Measurements from ENCODE around the gene IKZF1.

IKZF1 gene

DNA sequence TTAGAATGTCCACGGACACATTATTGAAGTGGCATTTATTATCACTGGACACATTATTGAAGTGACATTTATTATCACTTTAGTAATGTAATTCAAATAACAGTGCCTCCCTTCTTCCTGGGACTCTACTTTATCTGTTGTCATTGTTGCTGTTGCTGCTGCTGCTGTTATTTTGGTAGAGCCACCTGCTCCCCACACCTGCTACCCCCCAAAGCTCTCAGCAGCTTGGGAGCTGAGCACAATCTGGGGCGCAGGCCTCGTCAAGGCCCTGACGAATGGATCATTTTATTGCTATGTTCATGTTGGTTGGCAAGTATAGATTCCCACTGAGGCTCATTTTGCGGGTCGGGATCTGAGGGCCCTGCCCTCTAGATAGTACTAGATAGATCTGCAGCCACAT, 120.8 kb downstream of the IKZF1 start:
- Histone ChIP-seq H3K4me2 (ENCODE audit: insufficient read depth, low read length) (no peak overlapping the region), H4K20me1 (ENCODE audit: insufficient read depth, low read length) (no peaks in the 10 kb centered on the region), H3K9me3 (ENCODE audit: insufficient read depth, low read length, severe bottlenecking) (no peaks in the 10 kb centered on the region), H3K27me3 (ENCODE audit: insufficient read depth, low read length, poor library complexity) (no peaks in the 10 kb centered on the region), H3K36me3 (ENCODE audit: insufficient read depth, low read length) (no peaks in the 10 kb centered on the region), H3K79me2 (ENCODE audit: insufficient read depth, low read length) (no peaks in the 10 kb centered on the region), H3K4me1 (ENCODE audit: insufficient read depth, low read length) (no peaks in the 10 kb centered on the region), H2AFZ (ENCODE audit: low read depth, low read length) (no peak overlapping the region), H3K27ac (ENCODE audit: low read length) (no peak overlapping the region), H3K9ac (ENCODE audit: low read depth, low read length) (no peak overlapping the region), H3K4me3 (ENCODE audit: low read depth in 1 of 2, low read length in 2 of 2) (no peak overlapping the region)
- ATAC-seq (ENCODE audit: insufficient read depth, low read depth) (no peak), DNase-seq (no peak)
- TF ChIP-seq EZH2 (IDR thresholded peaks at IDR 0.05; ENCODE audit: borderline replicate concordance, low read depth, low read length, severe bottlenecking) = no peak
- TF ChIP-seq, protein P1, sequence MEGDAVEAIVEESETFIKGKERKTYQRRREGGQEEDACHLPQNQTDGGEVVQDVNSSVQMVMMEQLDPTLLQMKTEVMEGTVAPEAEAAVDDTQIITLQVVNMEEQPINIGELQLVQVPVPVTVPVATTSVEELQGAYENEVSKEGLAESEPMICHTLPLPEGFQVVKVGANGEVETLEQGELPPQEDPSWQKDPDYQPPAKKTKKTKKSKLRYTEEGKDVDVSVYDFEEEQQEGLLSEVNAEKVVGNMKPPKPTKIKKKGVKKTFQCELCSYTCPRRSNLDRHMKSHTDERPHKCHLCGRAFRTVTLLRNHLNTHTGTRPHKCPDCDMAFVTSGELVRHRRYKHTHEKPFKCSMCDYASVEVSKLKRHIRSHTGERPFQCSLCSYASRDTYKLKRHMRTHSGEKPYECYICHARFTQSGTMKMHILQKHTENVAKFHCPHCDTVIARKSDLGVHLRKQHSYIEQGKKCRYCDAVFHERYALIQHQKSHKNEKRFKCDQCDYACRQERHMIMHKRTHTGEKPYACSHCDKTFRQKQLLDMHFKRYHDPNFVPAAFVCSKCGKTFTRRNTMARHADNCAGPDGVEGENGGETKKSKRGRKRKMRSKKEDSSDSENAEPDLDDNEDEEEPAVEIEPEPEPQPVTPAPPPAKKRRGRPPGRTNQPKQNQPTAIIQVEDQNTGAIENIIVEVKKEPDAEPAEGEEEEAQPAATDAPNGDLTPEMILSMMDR (IDR thresholded peaks at IDR 0.05; ENCODE audit: borderline replicate concordance, extremely low read depth, low read length, poor library complexity, severe bottlenecking) = no peak

DNA sequence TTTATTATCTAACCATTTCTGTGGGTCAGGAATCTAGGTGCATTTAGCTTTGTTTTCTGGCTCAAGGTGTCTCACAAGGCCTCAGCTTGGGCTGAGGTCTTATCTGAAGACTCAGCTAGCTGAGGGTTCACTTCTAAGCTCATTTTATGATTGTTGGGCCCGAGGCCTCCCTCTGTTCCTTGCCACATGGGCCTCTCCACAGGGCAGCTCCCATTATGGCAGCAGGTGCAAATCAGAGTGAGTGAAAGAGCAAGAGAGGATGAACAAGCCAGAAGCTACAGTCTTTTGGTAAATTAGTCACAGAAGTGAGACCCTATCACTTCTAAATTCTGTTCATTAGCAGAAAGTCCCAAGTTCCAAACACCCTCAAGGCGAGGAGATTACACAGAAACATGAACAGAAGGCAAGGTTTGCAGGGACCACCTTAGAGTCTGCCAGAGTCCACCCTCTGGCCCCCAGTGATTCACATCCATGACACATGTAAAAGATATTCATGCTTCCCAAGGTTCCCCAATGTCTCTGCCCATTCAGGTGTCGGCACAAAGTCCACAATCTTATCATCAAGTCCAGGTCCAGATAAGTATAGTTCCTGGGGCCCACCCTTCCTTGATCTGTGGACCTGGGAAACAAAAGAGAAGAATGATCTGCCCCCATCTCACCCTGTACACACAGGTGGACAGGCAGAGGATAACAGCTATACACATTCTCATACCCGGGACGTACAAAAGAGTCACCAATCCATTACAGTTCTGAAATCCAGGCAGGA, 121.9 kb downstream of the IKZF1 start:
- Histone ChIP-seq H3K27me3 (ENCODE audit: insufficient read depth, low read length, poor library complexity) (no peaks in the 10 kb centered on the region), H2AFZ (ENCODE audit: low read depth, low read length) (no peak overlapping the region), H3K4me2 (ENCODE audit: insufficient read depth, low read length) (no peak overlapping the region), H3K9ac (ENCODE audit: low read depth, low read length) (no peak overlapping the region), H3K4me3 (ENCODE audit: low read depth in 1 of 2, low read length in 2 of 2) (no peak overlapping the region), H3K27ac (ENCODE audit: low read length) (no peak overlapping the region), H4K20me1 (ENCODE audit: insufficient read depth, low read length) (no peaks in the 10 kb centered on the region), H3K4me1 (ENCODE audit: insufficient read depth, low read length) (no peaks in the 10 kb centered on the region), H3K79me2 (ENCODE audit: insufficient read depth, low read length) (no peaks in the 10 kb centered on the region), H3K9me3 (ENCODE audit: insufficient read depth, low read length, severe bottlenecking) (no peaks in the 10 kb centered on the region), H3K36me3 (ENCODE audit: insufficient read depth, low read length) (no peaks in the 10 kb centered on the region)
- DNase-seq = no peak
- TF ChIP-seq, protein P1 (IDR thresholded peaks at IDR 0.05; ENCODE audit: borderline replicate concordance, extremely low read depth, low read length, poor library complexity, severe bottlenecking) = no peak
- no peak for TF ChIP-seq EZH2 (IDR thresholded peaks at IDR 0.05; ENCODE audit: borderline replicate concordance, low read depth, low read length, severe bottlenecking)
- ATAC-seq (ENCODE audit: insufficient read depth, low read depth) = no peak

DNA sequence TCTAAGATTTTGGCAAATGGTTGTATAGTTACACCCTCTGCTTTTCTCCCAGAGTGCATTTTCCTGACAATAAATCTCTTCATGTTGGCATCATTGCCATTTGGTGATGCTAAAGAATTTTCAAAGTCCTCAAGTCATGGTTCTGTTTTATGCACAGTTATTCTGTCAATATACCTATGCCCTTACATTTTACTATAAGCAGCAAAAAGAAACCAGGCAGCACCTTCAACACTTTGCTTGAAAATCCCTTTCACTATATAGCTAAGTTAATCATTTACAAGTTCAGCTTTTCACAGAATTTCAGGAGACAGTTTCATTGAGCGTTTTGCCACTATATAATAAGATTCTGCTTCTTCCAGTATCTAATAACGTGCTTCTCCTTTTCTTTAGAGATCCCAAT, 123.0 kb downstream of the IKZF1 start:
- Histone ChIP-seq H2AFZ (ENCODE audit: low read depth, low read length) (no peak overlapping the region), H4K20me1 (ENCODE audit: insufficient read depth, low read length) (no peaks in the 10 kb centered on the region), H3K27me3 (ENCODE audit: insufficient read depth, low read length, poor library complexity) (no peaks in the 10 kb centered on the region), H3K9ac (ENCODE audit: low read depth, low read length) (no peak overlapping the region), H3K27ac (ENCODE audit: low read length) (no peak overlapping the region), H3K4me3 (ENCODE audit: low read depth in 1 of 2, low read length in 2 of 2) (no peak overlapping the region), H3K36me3 (ENCODE audit: insufficient read depth, low read length) (no peaks in the 10 kb centered on the region), H3K79me2 (ENCODE audit: insufficient read depth, low read length) (no peaks in the 10 kb centered on the region), H3K9me3 (ENCODE audit: insufficient read depth, low read length, severe bottlenecking) (no peaks in the 10 kb centered on the region), H3K4me2 (ENCODE audit: insufficient read depth, low read length) (no peak overlapping the region), H3K4me1 (ENCODE audit: insufficient read depth, low read length) (no peaks in the 10 kb centered on the region)
- no peak for TF ChIP-seq EZH2 (IDR thresholded peaks at IDR 0.05; ENCODE audit: borderline replicate concordance, low read depth, low read length, severe bottlenecking)
- TF ChIP-seq, protein P1 (IDR thresholded peaks at IDR 0.05; ENCODE audit: borderline replicate concordance, extremely low read depth, low read length, poor library complexity, severe bottlenecking) = no peak
- no peak for DNase-seq
- no peak for ATAC-seq (ENCODE audit: insufficient read depth, low read depth)

All from DND-41 (cell line).